Measurements from ENCODE around the gene OR2B6.
"Not testable (repeated sequence)": the region's sequence is repeated elsewhere in the genome, so short reads cannot be mapped to it uniquely, and the experiment has no call there.

The OR2B6 gene

GRCh38 chr6:27922949-27923348 is 34.1 kb upstream of the OR2B6 start:
- Histone ChIP-seq H3K9ac (ENCODE audit: low read length) (no peak overlapping the region), H4K20me1 (ENCODE audit: low read depth, low read length) (no peaks in the 10 kb centered on the region), H3K4me3 (ENCODE audit: insufficient read depth, low read length, poor library complexity, severe bottlenecking) (no peak overlapping the region), H3K79me2 (ENCODE audit: insufficient read depth, low read length) (no peaks in the 10 kb centered on the region), H3K9me2 (replicated peaks; ENCODE audit: insufficient read depth, low read length) (no peaks in the 10 kb centered on the region), H3K36me3 (ENCODE audit: low read length) (no peaks in the 10 kb centered on the region), H3K9me3 (ENCODE audit: insufficient read depth, low read length) (no peaks in the 10 kb centered on the region), H3K27me3 (ENCODE audit: low read length) (no peaks in the 10 kb centered on the region), H2AFZ (ENCODE audit: low read depth, low read length, severe bottlenecking) (no peak overlapping the region), H3K27ac (ENCODE audit: low read depth, low read length) (no peak overlapping the region), H3F3A (ENCODE audit: insufficient read depth) (no peaks in the 10 kb centered on the region), H3K4me2 (ENCODE audit: low read depth, low read length, poor library complexity, severe bottlenecking) (no peak overlapping the region)
- TF ChIP-seq EZH2phosphoT487 (conservative IDR thresholded peaks at IDR 0.05; ENCODE audit: low read length), result no peak
- no peak for TF ChIP-seq CTCF (IDR thresholded peaks at IDR 0.05; ENCODE audit: insufficient read depth, low read length, poor library complexity, severe bottlenecking)

GRCh38 chr6:27924179-27924578 is 32.9 kb upstream of the OR2B6 start:
- no peaks in the 10 kb centered on the region for H3F3A ChIP-seq (ENCODE audit: insufficient read depth)
- no peak overlapping the region for H3K4me3 ChIP-seq (ENCODE audit: insufficient read depth, low read length, poor library complexity, severe bottlenecking)
- no peaks in the 10 kb centered on the region for H3K9me3 ChIP-seq (ENCODE audit: insufficient read depth, low read length)
- no peak for TF ChIP-seq EZH2phosphoT487 (conservative IDR thresholded peaks at IDR 0.05; ENCODE audit: low read length)
- TF ChIP-seq CTCF (IDR thresholded peaks at IDR 0.05; ENCODE audit: insufficient read depth, low read length, poor library complexity, severe bottlenecking), result no peak
- no peak overlapping the region for H3K4me2 ChIP-seq (ENCODE audit: low read depth, low read length, poor library complexity, severe bottlenecking)
- no peaks in the 10 kb centered on the region for H3K36me3 ChIP-seq (ENCODE audit: low read length)
- H4K20me1 ChIP-seq (ENCODE audit: low read depth, low read length), result no peaks in the 10 kb centered on the region
- H2AFZ ChIP-seq (ENCODE audit: low read depth, low read length, severe bottlenecking), result no peak overlapping the region
- no peak overlapping the region for H3K27ac ChIP-seq (ENCODE audit: low read depth, low read length)
- H3K79me2 ChIP-seq (ENCODE audit: insufficient read depth, low read length), result no peaks in the 10 kb centered on the region
- no peaks in the 10 kb centered on the region for H3K9me2 ChIP-seq (replicated peaks; ENCODE audit: insufficient read depth, low read length)
- H3K9ac ChIP-seq (ENCODE audit: low read length), result no peak overlapping the region
- H3K27me3 ChIP-seq (ENCODE audit: low read length), result no peaks in the 10 kb centered on the region

- H2AFZ ChIP-seq (ENCODE audit: low read depth, low read length, severe bottlenecking); H3K27me3 ChIP-seq (ENCODE audit: low read length); H3K9ac ChIP-seq (ENCODE audit: low read length); H3F3A ChIP-seq (ENCODE audit: insufficient read depth); H3K9me3 ChIP-seq (ENCODE audit: insufficient read depth, low read length); H3K79me2 ChIP-seq (ENCODE audit: insufficient read depth, low read length); H3K4me2 ChIP-seq (ENCODE audit: low read depth, low read length, poor library complexity, severe bottlenecking); H3K4me3 ChIP-seq (ENCODE audit: insufficient read depth, low read length, poor library complexity, severe bottlenecking); H3K9me2 ChIP-seq (replicated peaks; ENCODE audit: insufficient read depth, low read length); H3K27ac ChIP-seq (ENCODE audit: low read depth, low read length); H3K36me3 ChIP-seq (ENCODE audit: low read length); H4K20me1 ChIP-seq (ENCODE audit: low read depth, low read length): not testable (repeated sequence)
Observed at GRCh38 chr6:27928041-27928440, 29.0 kb upstream of the OR2B6 start.

- not testable (repeated sequence) for H3K9me2 ChIP-seq (replicated peaks; ENCODE audit: insufficient read depth, low read length); H3K9me3 ChIP-seq (ENCODE audit: insufficient read depth, low read length); H3K79me2 ChIP-seq (ENCODE audit: insufficient read depth, low read length); H3F3A ChIP-seq (ENCODE audit: insufficient read depth); H3K27me3 ChIP-seq (ENCODE audit: low read length); H2AFZ ChIP-seq (ENCODE audit: low read depth, low read length, severe bottlenecking); H3K27ac ChIP-seq (ENCODE audit: low read depth, low read length); H3K36me3 ChIP-seq (ENCODE audit: low read length); H3K4me3 ChIP-seq (ENCODE audit: insufficient read depth, low read length, poor library complexity, severe bottlenecking); H3K9ac ChIP-seq (ENCODE audit: low read length); H3K4me2 ChIP-seq (ENCODE audit: low read depth, low read length, poor library complexity, severe bottlenecking); H4K20me1 ChIP-seq (ENCODE audit: low read depth, low read length)
Observed at GRCh38 chr6:27929930-27930329, 27.1 kb upstream of the OR2B6 start.

Measured in SU-DHL-6 (cell line).